Peyer's patch (tissue), 4 donors: ENCODE data around the gene MRPL54.

Experiments
- CTCF ChIP-seq, 6 experiments: fragments of 450-650 bp in 4 of 6; fragments of 200-600 bp in 2 of 6; sonication (generic) in 1 of 6; IDR thresholded peaks; one replicate each; pipeline ENCODE4 v1.5.1; 2017 to 2019; ENCODE audit warnings: antibody characterized with exemption in 6 of 6, mild to moderate bottlenecking in 3 of 6, moderate library complexity in 1 of 6
- POLR2A ChIP-seq, 2 donors: fragments of 450-650 bp; IDR thresholded peaks; one replicate each; pipeline ENCODE4 v1.5.1; 2017; ENCODE audit warnings: antibody characterized with exemption in 2 of 2, mild to moderate bottlenecking in 2 of 2, moderate library complexity in 2 of 2

- TF ChIP-seq POLR2A (IDR thresholded peaks at IDR 0.05) (no peak), CTCF (IDR thresholded peaks at IDR 0.05) (no peak)
These were observed 7.0 kb downstream of the MRPL54 start for GRCh38 chr19:3769494-3769893.
